Esophagus muscularis mucosa (tissue), 4 donors: ENCODE results near the gene PDCL3. TPM values are rescaled to one million over a fixed set of nuclear protein-coding genes. Genes with fewer than 3 reads are reported as not detected.

ENCODE experiments used
- DNase-seq: peaks from one replicate; pipeline ENCODE4 v3.0.0-alpha.2; 2017; ENCODE audit errors: extremely low spot score
- H3K27ac ChIP-seq, 4 donors: fragments of 200-600 bp; sonication (generic); replicated peaks in 1 of 4; 1 replicate in 3 of 4; 2 replicates in 1 of 4; pipeline ENCODE4 v1.5.1; 2016 to 2019; ENCODE audit warnings: mild to moderate bottlenecking in 1 of 4
- H3K27me3 ChIP-seq, 4 donors: fragments of 200-600 bp; sonication (generic); one replicate each; pipeline versions ENCODE4 v1.5.1 to v1.6.0; 2016 to 2019
- H3K36me3 ChIP-seq, 4 donors: fragments of 200-600 bp; sonication (generic); one replicate each; pipeline ENCODE4 v1.5.1; 2016 to 2019
- H3K4me1 ChIP-seq, 4 donors: fragments of 200-600 bp; sonication (generic); one replicate each; pipeline ENCODE4 v1.5.1; 2016 to 2019
- H3K4me3 ChIP-seq, 4 donors: fragments of 200-600 bp; sonication (generic); 1 replicate in 2 of 4; 2 replicates in 2 of 4; pipeline ENCODE4 v1.5.1; 2016 to 2019; ENCODE audit warnings: mild to moderate bottlenecking in 4 of 4, moderate library complexity in 1 of 4
- H3K9me3 ChIP-seq, 4 donors: fragments of 200-600 bp; sonication (generic); 1 replicate in 3 of 4; 2 replicates in 1 of 4; pipeline ENCODE4 v1.5.1; 2016 to 2019
- CTCF ChIP-seq, 3 experiments: fragments of 200-600 bp in 2 of 3; fragments of 450-650 bp in 1 of 3; sonication (generic) in 2 of 3; IDR thresholded peaks; one replicate each; pipeline ENCODE4 v1.5.1; 2017 to 2019; ENCODE audit warnings: antibody characterized with exemption in 3 of 3, mild to moderate bottlenecking in 2 of 3, moderate library complexity in 1 of 3
- EP300 ChIP-seq: sonication (generic); formaldehyde crosslinking; IDR thresholded peaks from one replicate; pipeline ENCODE4 v1.6.1; 2017; ENCODE audit warnings: antibody characterized with exemption
- POLR2A ChIP-seq: fragments of 450-650 bp; IDR thresholded peaks from one replicate; pipeline ENCODE4 v1.6.1; 2017; ENCODE audit warnings: antibody characterized with exemption, moderate library complexity, mild to moderate bottlenecking, low read depth
- POLR2AphosphoS5 ChIP-seq, 2 donors: sonication (generic); formaldehyde crosslinking; IDR thresholded peaks; one replicate each; pipeline ENCODE4 v1.6.1; 2017; ENCODE audit warnings: antibody characterized with exemption in 2 of 2
- WGBS: methylation state at CpG from one replicate; pipeline ENCODE4 v1.1.5; 2018; 5-methylcytosine and 5-hydroxymethylcytosine counted together
- intact Hi-C: fragments of 100-400 bp; cut with DNase I; formaldehyde crosslinking; loops from one replicate; pipeline ENCODE4 v1.15.1; 2023
- total RNA-seq, 4 donors: library from RNA; depleted of rRNA; stranded (reverse); fragments of >200 nt; gene quantifications; one replicate each; pipeline versions ENCODE4 v1.1.0 to v1.2.1, GENCODE V29; 2016

The PDCL3 gene
- total RNA-seq, 4 donors from 2014 or later: 46.3 to 82.6 (median 61.3) TPM

DNA sequence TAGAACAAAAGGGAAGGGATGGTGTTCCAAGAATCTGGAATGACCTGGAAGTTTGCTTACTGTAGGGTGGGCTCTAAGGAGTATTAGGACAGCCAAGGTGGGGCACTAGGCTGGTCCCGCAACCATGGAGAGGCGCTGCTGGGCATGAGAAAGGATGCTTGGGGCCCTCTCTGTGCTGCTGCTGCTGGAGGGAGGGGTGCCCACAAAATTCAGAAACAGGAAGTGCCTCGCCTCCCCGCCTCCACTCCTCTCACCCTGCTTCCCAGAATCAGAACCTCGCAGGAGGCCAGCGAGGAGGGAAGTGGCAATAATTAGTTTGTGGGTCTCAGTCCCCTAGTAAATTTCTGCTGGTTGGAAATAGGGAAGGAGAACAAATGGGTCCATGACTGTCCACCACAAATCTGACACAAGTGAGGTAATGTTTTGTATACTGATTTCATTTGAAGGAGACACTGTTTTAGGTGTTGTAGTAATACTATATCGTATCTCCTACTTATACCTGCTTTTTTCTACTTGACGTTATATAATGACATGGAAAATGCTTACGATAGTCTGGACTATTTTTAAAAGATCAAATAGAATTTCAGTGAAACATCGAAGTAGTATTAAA lies 7.9 kb upstream of the PDCL3 start:
- Histone ChIP-seq H3K27me3 (no peaks in the 10 kb centered on the region), H3K27ac (no peak overlapping the region), H3K9me3 (no peaks in the 10 kb centered on the region), H3K4me1 (peaks cover 0 to 28% (median 21%) of the 10 kb centered on the region in 4 donors), H3K36me3 (no peaks in the 10 kb centered on the region), H3K4me3 (no peak overlapping the region)
- WGBS: 91% methylated on average over 10 of the region's 10 CpGs
- TF ChIP-seq POLR2AphosphoS5 (IDR thresholded peaks at IDR 0.05): no peak
- intact Hi-C loops: no loop called here
- no peak for DNase-seq

- no peaks in the 10 kb centered on the region for H3K27me3 ChIP-seq
- H3K27ac ChIP-seq: peak overlapping the region in 2 of 4 donors; percentile 35 to 60
- intact Hi-C loops: no loop called here
- H3K36me3 ChIP-seq: no peaks in the 10 kb centered on the region
- no peak for DNase-seq
- WGBS: 91% methylated on average over 4 of the region's 4 CpGs
- H3K4me3 ChIP-seq: no peak overlapping the region
- no peaks in the 10 kb centered on the region for H3K9me3 ChIP-seq
- peaks cover 0 to 38% (median 30%) of the 10 kb centered on the region in 4 donors for H3K4me1 ChIP-seq
- TF ChIP-seq CTCF (IDR thresholded peaks at IDR 0.05): no peak
Observed at GRCh38 chr2:100556746-100557145, 6.0 kb upstream of the PDCL3 start.

DNA sequence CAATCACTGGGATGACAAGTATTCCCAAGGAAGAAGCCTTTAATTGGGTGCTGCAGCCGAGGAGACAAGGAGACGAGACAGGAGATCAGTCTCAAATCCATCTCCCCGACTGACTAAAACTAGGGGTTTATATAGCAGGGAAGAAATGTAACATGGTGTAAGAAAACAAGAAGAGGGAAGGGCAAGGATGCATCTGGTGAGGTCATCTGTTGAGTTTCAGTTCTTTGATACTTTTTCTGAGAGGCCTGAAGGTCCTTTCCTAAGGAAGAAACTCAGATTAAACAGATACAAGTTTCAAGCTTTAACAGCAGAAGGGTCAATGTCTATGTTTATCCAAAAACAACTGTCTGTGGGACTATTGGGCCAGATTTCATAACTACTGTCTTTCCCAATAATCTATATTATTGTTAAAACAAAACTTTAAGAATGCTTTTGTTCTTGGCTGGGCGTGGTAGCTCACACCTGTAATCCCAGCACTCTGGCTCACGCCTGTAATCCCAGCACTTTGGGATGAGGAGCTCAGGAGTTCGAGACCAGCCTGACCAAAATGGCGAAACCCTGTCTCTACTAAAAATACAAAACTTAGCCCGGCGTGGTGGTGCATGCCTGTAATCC lies 2.5 kb upstream of the PDCL3 start:
- intact Hi-C loops: loop anchor here (5.0 kb wide), 1 partner anchor 138 kb away; no protein-coding TSS in a partner anchor

DNA sequence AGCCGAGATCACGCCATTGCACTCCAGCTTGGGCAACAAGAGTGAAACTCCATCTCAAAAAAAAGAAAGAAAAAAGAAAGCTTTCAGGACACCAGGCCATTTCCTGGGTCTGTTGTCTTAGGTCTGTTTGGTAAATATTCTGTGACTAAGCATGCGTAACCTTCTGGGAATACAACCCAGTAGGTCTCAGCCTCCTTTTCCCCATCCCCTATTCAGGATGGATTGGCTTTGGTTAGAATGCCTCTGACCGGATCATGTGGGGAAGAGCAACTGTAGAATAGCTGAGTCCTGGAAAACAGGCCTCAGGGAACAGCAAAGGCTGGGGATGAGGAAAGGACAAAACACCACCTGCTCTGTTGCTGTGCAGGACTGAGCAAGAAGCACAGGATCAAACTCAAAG lies 1.6 kb upstream of the PDCL3 start:
- DNase-seq: no peak
- H3K4me1 ChIP-seq: peaks cover 13 to 64% (median 55%) of the 10 kb centered on the region in 4 donors
- H3K4me3 ChIP-seq: no peak overlapping the region
- intact Hi-C loops: loop anchor here (5.0 kb wide), 1 partner anchor 139 kb away; no protein-coding TSS in a partner anchor
- no peaks in the 10 kb centered on the region for H3K27me3 ChIP-seq
- 98% methylated on average over 4 of the region's 4 CpGs for WGBS
- no peaks in the 10 kb centered on the region for H3K9me3 ChIP-seq
- peaks cover 0 to 3% (median under 1%) of the 10 kb centered on the region in 4 donors for H3K36me3 ChIP-seq
- TF ChIP-seq EP300: no peak
- TF ChIP-seq POLR2A: no peak
- no peak for TF ChIP-seq POLR2AphosphoS5 (IDR thresholded peaks at IDR 0.05)
- TF ChIP-seq CTCF (IDR thresholded peaks at IDR 0.05): no peak
- H3K27ac ChIP-seq: peak overlapping the region; percentile 89 to 92 (median 90)

More for the DNA sequence above, 2.5 kb upstream of the PDCL3 start:
- peak overlapping the region; percentile 89 to 92 (median 90) for H3K27ac ChIP-seq
- H3K9me3 ChIP-seq: no peaks in the 10 kb centered on the region
- H3K4me1 ChIP-seq: peaks cover 13 to 60% (median 55%) of the 10 kb centered on the region in 4 donors
- H3K36me3 ChIP-seq: no peaks in the 10 kb centered on the region
- 84% methylated on average over 9 of the region's 9 CpGs for WGBS
- no peak for DNase-seq
- TF ChIP-seq EP300 (no peak), POLR2AphosphoS5 (IDR thresholded peaks at IDR 0.05) (no peak), POLR2A (no peak)
- H3K4me3 ChIP-seq: no peak overlapping the region
- no peaks in the 10 kb centered on the region for H3K27me3 ChIP-seq

DNA sequence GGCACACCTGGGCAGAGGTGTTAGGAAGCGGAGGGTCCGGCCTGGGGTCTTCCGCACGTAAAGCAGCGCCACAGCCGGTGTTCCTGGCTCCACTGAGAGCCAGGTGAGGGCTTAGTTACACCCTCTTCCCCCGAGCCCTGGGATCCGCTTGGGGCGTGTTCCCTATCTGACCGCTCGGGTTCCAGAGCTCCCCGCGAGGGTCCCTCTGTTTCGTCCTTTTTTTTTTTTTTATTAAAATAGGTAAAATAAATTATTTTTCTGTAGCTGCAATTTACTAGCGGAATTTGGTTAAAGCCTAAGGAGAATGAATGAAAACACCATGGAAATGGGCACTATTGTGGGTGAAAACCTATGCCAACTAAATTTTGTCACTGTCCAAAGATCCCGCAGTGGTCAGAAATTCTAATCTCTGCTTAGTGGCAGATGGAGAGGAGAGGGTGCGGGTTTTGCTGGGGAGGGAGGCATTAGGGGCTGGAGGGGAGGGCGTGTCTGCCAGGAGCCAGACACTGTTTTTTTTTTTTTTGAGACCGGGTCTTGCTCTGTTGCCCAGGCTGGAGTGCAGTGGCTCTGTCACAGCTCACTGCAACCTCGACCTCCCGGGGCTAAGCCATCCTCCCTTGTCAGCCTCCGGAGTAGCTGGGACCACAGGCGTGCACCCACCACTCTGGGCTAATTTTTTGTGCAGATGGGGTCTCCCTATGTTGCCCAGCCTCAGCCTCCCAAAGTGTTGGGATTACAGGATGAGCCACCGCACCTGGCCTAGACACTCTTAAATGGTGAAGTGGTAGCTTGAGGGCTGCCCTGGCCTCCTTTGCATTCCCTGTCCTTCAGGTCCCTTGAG lies 834 bp downstream of the PDCL3 start:
- intact Hi-C loops: loop anchor here (5.0 kb wide), 1 partner anchor 141 kb away; no protein-coding TSS in a partner anchor
- no peak for DNase-seq
- WGBS: 16% methylated on average over 24 of the region's 24 CpGs

More for the DNA sequence above, 834 bp downstream of the PDCL3 start:
- Histone ChIP-seq H3K36me3 (peaks cover 9 to 28% (median 25%) of the 10 kb centered on the region in 4 donors), H3K27ac (peak overlapping the region; percentile 89 to 92 (median 90)), H3K27me3 (no peaks in the 10 kb centered on the region), H3K9me3 (no peaks in the 10 kb centered on the region), H3K4me3 (peak overlapping the region; percentile 82 to 91 (median 86)), H3K4me1 (peaks cover 13 to 66% (median 59%) of the 10 kb centered on the region in 4 donors)
- TF ChIP-seq EP300 (no peak), POLR2A (no peak), POLR2AphosphoS5 (IDR thresholded peaks at IDR 0.05) (no peak), CTCF (IDR thresholded peaks at IDR 0.05) (no peak)
